ENCODE measurements around the gene KRT2.

KRT2 gene

GRCh38 chr12:52694151-52694550, 42.1 kb upstream of the KRT2 start:
- Histone ChIP-seq H3K4ac (ENCODE audit: low read depth in 1 of 2, low read length in 2 of 2) (no peak overlapping the region), H4K8ac (ENCODE audit: low read length) (no peak overlapping the region), H3K14ac (ENCODE audit: low read length in 2 of 2) (no peak overlapping the region), H2AK5ac (ENCODE audit: low read length, severe bottlenecking) (no peak overlapping the region), H3K23ac (ENCODE audit: low read length in 2 of 2) (no peak overlapping the region), H3K9me3 (ENCODE audit: control insufficient read depth, low read length) (no peaks in the 10 kb centered on the region), H3K4me3 (ENCODE audit: insufficient read depth in 1 of 2, low read depth in 1 of 2, low read length in 2 of 2) (no peak overlapping the region), H2BK12ac (ENCODE audit: low read length in 2 of 2) (no peak overlapping the region), H2BK15ac (ENCODE audit: low read depth, poor library complexity, severe bottlenecking) (no peak overlapping the region), H3K27ac (ENCODE audit: low read length, poor library complexity, severe bottlenecking) (no peak overlapping the region), H3K4me2 (ENCODE audit: low read length, poor library complexity, severe bottlenecking) (no peak overlapping the region), H3K18ac (ENCODE audit: low read depth in 1 of 2, low read length in 2 of 2) (no peak overlapping the region), H2BK5ac (ENCODE audit: low read depth, low read length, poor library complexity, severe bottlenecking) (no peak overlapping the region), H3K27me3 (ENCODE audit: control insufficient read depth in 1 of 2, insufficient read depth in 1 of 2, low read length in 2 of 2) (peaks cover 59 to 93% of the 10 kb centered on the region in 2 experiments), H3K9ac (ENCODE audit: low read length) (no peak overlapping the region), H2AFZ (ENCODE audit: low read depth, low read length) (no peak overlapping the region), H4K91ac (ENCODE audit: low read length) (no peak overlapping the region), H3K4me1 (ENCODE audit: control insufficient read depth, insufficient read depth, low read depth, low read length) (peaks cover 4% of the 10 kb centered on the region), H2BK120ac (ENCODE audit: low read depth, low read length) (no peak overlapping the region), H3K36me3 (ENCODE audit: control insufficient read depth in 1 of 2, insufficient read depth in 2 of 2, low read depth in 1 of 2, low read length in 2 of 2) (no peaks in the 10 kb centered on the region), H3K79me1 (replicated peaks; ENCODE audit: low read length, poor library complexity, severe bottlenecking) (no peaks in the 10 kb centered on the region)
- DNase-seq, result no peak
- 100% methylated on average over 3 of the region's 6 CpGs for WGBS

GRCh38 chr12:52693261-52693660, 41.2 kb upstream of the KRT2 start:
- Histone ChIP-seq H4K8ac (ENCODE audit: low read length) (no peak overlapping the region), H3K14ac (ENCODE audit: low read length in 2 of 2) (no peak overlapping the region), H3K4me1 (ENCODE audit: control insufficient read depth, insufficient read depth, low read depth, low read length) (peaks cover 4% of the 10 kb centered on the region), H2AK5ac (ENCODE audit: low read length, severe bottlenecking) (no peak overlapping the region), H3K23ac (ENCODE audit: low read length in 2 of 2) (no peak overlapping the region), H3K27me3 (ENCODE audit: control insufficient read depth in 1 of 2, insufficient read depth in 1 of 2, low read length in 2 of 2) (peaks cover 65 to 93% of the 10 kb centered on the region in 2 experiments), H3K4me3 (ENCODE audit: insufficient read depth in 1 of 2, low read depth in 1 of 2, low read length in 2 of 2) (no peak overlapping the region), H3K9ac (ENCODE audit: low read length) (no peak overlapping the region), H3K18ac (ENCODE audit: low read depth in 1 of 2, low read length in 2 of 2) (no peak overlapping the region), H3K4me2 (ENCODE audit: low read length, poor library complexity, severe bottlenecking) (no peak overlapping the region), H2BK12ac (ENCODE audit: low read length in 2 of 2) (no peak overlapping the region), H3K27ac (ENCODE audit: low read length, poor library complexity, severe bottlenecking) (no peak overlapping the region), H2BK5ac (ENCODE audit: low read depth, low read length, poor library complexity, severe bottlenecking) (no peak overlapping the region), H2AFZ (ENCODE audit: low read depth, low read length) (no peak overlapping the region), H3K4ac (ENCODE audit: low read depth in 1 of 2, low read length in 2 of 2) (no peak overlapping the region), H2BK15ac (ENCODE audit: low read depth, poor library complexity, severe bottlenecking) (no peak overlapping the region), H3K9me3 (ENCODE audit: control insufficient read depth, low read length) (no peaks in the 10 kb centered on the region), H3K79me1 (replicated peaks; ENCODE audit: low read length, poor library complexity, severe bottlenecking) (no peaks in the 10 kb centered on the region), H3K36me3 (ENCODE audit: control insufficient read depth in 1 of 2, insufficient read depth in 2 of 2, low read depth in 1 of 2, low read length in 2 of 2) (no peaks in the 10 kb centered on the region), H4K91ac (ENCODE audit: low read length) (no peak overlapping the region), H2BK120ac (ENCODE audit: low read depth, low read length) (no peak overlapping the region)
- 42% methylated on average over 3 of the region's 5 CpGs for WGBS
- no peak for DNase-seq

GRCh38 chr12:52692254-52692653, 40.2 kb upstream of the KRT2 start:
- Histone ChIP-seq H3K4ac (ENCODE audit: low read depth in 1 of 2, low read length in 2 of 2) (no peak overlapping the region), H3K18ac (ENCODE audit: low read depth in 1 of 2, low read length in 2 of 2) (no peak overlapping the region), H3K36me3 (ENCODE audit: control insufficient read depth in 1 of 2, insufficient read depth in 2 of 2, low read depth in 1 of 2, low read length in 2 of 2) (no peaks in the 10 kb centered on the region), H3K27me3 (ENCODE audit: control insufficient read depth in 1 of 2, insufficient read depth in 1 of 2, low read length in 2 of 2) (peaks cover 69 to 93% of the 10 kb centered on the region in 2 experiments), H2BK5ac (ENCODE audit: low read depth, low read length, poor library complexity, severe bottlenecking) (no peak overlapping the region), H3K4me1 (ENCODE audit: control insufficient read depth, insufficient read depth, low read depth, low read length) (peaks cover 4% of the 10 kb centered on the region), H3K14ac (ENCODE audit: low read length in 2 of 2) (no peak overlapping the region), H3K9ac (ENCODE audit: low read length) (no peak overlapping the region), H2BK15ac (ENCODE audit: low read depth, poor library complexity, severe bottlenecking) (no peak overlapping the region), H3K23ac (ENCODE audit: low read length in 2 of 2) (no peak overlapping the region), H2BK12ac (ENCODE audit: low read length in 2 of 2) (no peak overlapping the region), H2BK120ac (ENCODE audit: low read depth, low read length) (no peak overlapping the region), H2AFZ (ENCODE audit: low read depth, low read length) (no peak overlapping the region), H3K4me2 (ENCODE audit: low read length, poor library complexity, severe bottlenecking) (no peak overlapping the region), H2AK5ac (ENCODE audit: low read length, severe bottlenecking) (no peak overlapping the region), H4K8ac (ENCODE audit: low read length) (no peak overlapping the region), H3K79me1 (replicated peaks; ENCODE audit: low read length, poor library complexity, severe bottlenecking) (no peaks in the 10 kb centered on the region), H3K9me3 (ENCODE audit: control insufficient read depth, low read length) (no peaks in the 10 kb centered on the region), H4K91ac (ENCODE audit: low read length) (no peak overlapping the region), H3K4me3 (ENCODE audit: insufficient read depth in 1 of 2, low read depth in 1 of 2, low read length in 2 of 2) (no peak overlapping the region), H3K27ac (ENCODE audit: low read length, poor library complexity, severe bottlenecking) (no peak overlapping the region)
- 42% methylated on average over 8 of the region's 8 CpGs for WGBS
- DNase-seq, result no peak

GRCh38 chr12:52691841-52692150, 39.8 kb upstream of the KRT2 start:
- no peak overlapping the region for H3K18ac ChIP-seq (ENCODE audit: low read depth in 1 of 2, low read length in 2 of 2)
- no peak overlapping the region for H3K4me2 ChIP-seq (ENCODE audit: low read length, poor library complexity, severe bottlenecking)
- no peak overlapping the region for H2BK12ac ChIP-seq (ENCODE audit: low read length in 2 of 2)
- no peaks in the 10 kb centered on the region for H3K36me3 ChIP-seq (ENCODE audit: control insufficient read depth in 1 of 2, insufficient read depth in 2 of 2, low read depth in 1 of 2, low read length in 2 of 2)
- no peak overlapping the region for H2BK120ac ChIP-seq (ENCODE audit: low read depth, low read length)
- H4K8ac ChIP-seq (ENCODE audit: low read length), result no peak overlapping the region
- H3K4me3 ChIP-seq (ENCODE audit: insufficient read depth in 1 of 2, low read depth in 1 of 2, low read length in 2 of 2), result no peak overlapping the region
- peaks cover 69 to 93% of the 10 kb centered on the region in 2 experiments for H3K27me3 ChIP-seq (ENCODE audit: control insufficient read depth in 1 of 2, insufficient read depth in 1 of 2, low read length in 2 of 2)
- H2AFZ ChIP-seq (ENCODE audit: low read depth, low read length), result no peak overlapping the region
- no peak overlapping the region for H3K14ac ChIP-seq (ENCODE audit: low read length in 2 of 2)
- no peak overlapping the region for H3K27ac ChIP-seq (ENCODE audit: low read length, poor library complexity, severe bottlenecking)
- no peak overlapping the region for H2BK5ac ChIP-seq (ENCODE audit: low read depth, low read length, poor library complexity, severe bottlenecking)
- no peak overlapping the region for H2AK5ac ChIP-seq (ENCODE audit: low read length, severe bottlenecking)
- H3K4ac ChIP-seq (ENCODE audit: low read depth in 1 of 2, low read length in 2 of 2), result no peak overlapping the region
- 38% methylated on average over 2 of the region's 2 CpGs for WGBS
- no peak overlapping the region for H2BK15ac ChIP-seq (ENCODE audit: low read depth, poor library complexity, severe bottlenecking)
- no peak overlapping the region for H3K23ac ChIP-seq (ENCODE audit: low read length in 2 of 2)
- no peaks in the 10 kb centered on the region for H3K9me3 ChIP-seq (ENCODE audit: control insufficient read depth, low read length)
- H3K9ac ChIP-seq (ENCODE audit: low read length), result no peak overlapping the region
- DNase-seq, result no peak
- no peaks in the 10 kb centered on the region for H3K79me1 ChIP-seq (replicated peaks; ENCODE audit: low read length, poor library complexity, severe bottlenecking)
- peaks cover 4% of the 10 kb centered on the region for H3K4me1 ChIP-seq (ENCODE audit: control insufficient read depth, insufficient read depth, low read depth, low read length)
- H4K91ac ChIP-seq (ENCODE audit: low read length), result no peak overlapping the region

Data from mesenchymal stem cell (in vitro differentiated cells and primary cell).